ENCODE results near the gene TCF12. TPM values are rescaled to one million over a fixed set of nuclear protein-coding genes. Genes with fewer than 3 reads are reported as not detected.

The TCF12 gene
- total and polyA plus RNA-seq, 2 donors (not counting 3 experiments of a cell fraction or from before 2014, with no cell fraction given) = 72.1 to 133 TPM

DNA sequence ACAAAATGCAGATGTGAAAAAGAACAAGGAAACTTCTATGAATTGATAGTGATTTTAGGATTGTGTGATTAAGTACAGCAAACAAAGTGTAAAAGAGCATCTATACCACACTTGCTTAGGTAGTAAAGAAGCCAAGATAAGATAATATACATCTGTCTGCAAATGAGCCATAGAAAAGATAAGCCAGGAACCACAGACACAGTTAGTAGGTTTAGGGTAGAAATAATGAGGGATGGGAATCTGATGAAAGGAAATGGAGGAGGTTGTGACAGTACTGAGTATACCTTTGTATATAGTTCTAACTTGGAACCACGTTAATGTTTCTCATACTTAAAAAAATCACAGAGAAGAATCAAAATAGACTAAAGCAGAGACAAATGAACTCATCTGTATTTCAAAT, 54.0 kb downstream of the TCF12 start:
- Histone ChIP-seq H3K4me2 (ENCODE audit: insufficient read depth, low read length) (no peak overlapping the region), H4K20me1 (replicated peaks; ENCODE audit: control insufficient read depth, extremely low read depth, insufficient read depth, low read length) (peaks cover 17% of the 10 kb centered on the region), H3K4me3 (replicated peaks in 1 of 3; ENCODE audit: insufficient read depth in 1 of 3, low read depth in 1 of 3, low read length in 3 of 3) (no peak overlapping the region), H3K9me3 (replicated peaks; ENCODE audit: control insufficient read depth, insufficient read depth, low read length) (no peaks in the 10 kb centered on the region), H3K27me3 (ENCODE audit: control insufficient read depth in 2 of 2, insufficient read depth in 2 of 2, low read length in 2 of 2) (no peaks in the 10 kb centered on the region), H3K79me2 (ENCODE audit: control insufficient read depth, insufficient read depth, low read length) (peaks cover 90% of the 10 kb centered on the region), H3K9me1 (replicated peaks; ENCODE audit: control insufficient read depth, extremely low read depth, insufficient read depth, low read length) (no peaks in the 10 kb centered on the region), H2AFZ (ENCODE audit: low read depth, low read length) (no peak overlapping the region), H3K4me1 (ENCODE audit: control insufficient read depth, extremely low read depth, insufficient read depth, low read length) (no peaks in the 10 kb centered on the region), H3K27ac (ENCODE audit: insufficient read depth, low read depth, low read length) (no peak overlapping the region), H3K36me3 (ENCODE audit: control insufficient read depth in 2 of 2, extremely low read depth in 1 of 2, insufficient read depth in 2 of 2, low read length in 2 of 2) (no peaks in the 10 kb centered on the region), H3K9ac (replicated peaks; ENCODE audit: extremely low read depth, insufficient read depth, low read length) (no peak overlapping the region)
- intact Hi-C loops (cut with micrococcal nuclease) = no loop called here
- DNase-seq (ENCODE audit: low read depth, low spot score) = no peak
- BruUV-seq (replicated peaks) = no TSS peak
- no peak for FAIRE-seq
- ChIA-PET POLR2A (no interaction called here), CTCF (no interaction called here)
- TF ChIP-seq, protein P1, sequence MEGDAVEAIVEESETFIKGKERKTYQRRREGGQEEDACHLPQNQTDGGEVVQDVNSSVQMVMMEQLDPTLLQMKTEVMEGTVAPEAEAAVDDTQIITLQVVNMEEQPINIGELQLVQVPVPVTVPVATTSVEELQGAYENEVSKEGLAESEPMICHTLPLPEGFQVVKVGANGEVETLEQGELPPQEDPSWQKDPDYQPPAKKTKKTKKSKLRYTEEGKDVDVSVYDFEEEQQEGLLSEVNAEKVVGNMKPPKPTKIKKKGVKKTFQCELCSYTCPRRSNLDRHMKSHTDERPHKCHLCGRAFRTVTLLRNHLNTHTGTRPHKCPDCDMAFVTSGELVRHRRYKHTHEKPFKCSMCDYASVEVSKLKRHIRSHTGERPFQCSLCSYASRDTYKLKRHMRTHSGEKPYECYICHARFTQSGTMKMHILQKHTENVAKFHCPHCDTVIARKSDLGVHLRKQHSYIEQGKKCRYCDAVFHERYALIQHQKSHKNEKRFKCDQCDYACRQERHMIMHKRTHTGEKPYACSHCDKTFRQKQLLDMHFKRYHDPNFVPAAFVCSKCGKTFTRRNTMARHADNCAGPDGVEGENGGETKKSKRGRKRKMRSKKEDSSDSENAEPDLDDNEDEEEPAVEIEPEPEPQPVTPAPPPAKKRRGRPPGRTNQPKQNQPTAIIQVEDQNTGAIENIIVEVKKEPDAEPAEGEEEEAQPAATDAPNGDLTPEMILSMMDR (IDR thresholded peaks at IDR 0.05; ENCODE audit: extremely low read depth in 1 of 2, insufficient read depth in 1 of 2, low read depth in 1 of 2, low read length in 2 of 2) = no peak
- TF ChIP-seq GATA2 (IDR thresholded peaks at IDR 0.05; ENCODE audit: insufficient read depth, insufficient read length, low read depth, low read length) = no peak
- TF ChIP-seq POLR2AphosphoS5 (IDR thresholded peaks at IDR 0.05; ENCODE audit: insufficient read depth, low read depth, low read length) = no peak
- no peak for TF ChIP-seq FOS (IDR thresholded peaks at IDR 0.05; ENCODE audit: borderline replicate concordance, insufficient read depth, low read length)
- TF ChIP-seq EZH2 (IDR thresholded peaks at IDR 0.05; ENCODE audit: borderline replicate concordance, low read depth, low read length, severe bottlenecking) = no peak
- no peak for TF ChIP-seq POLR2A (IDR thresholded peaks at IDR 0.05; ENCODE audit: low read depth, low read length)
- TF ChIP-seq JUN (IDR thresholded peaks at IDR 0.05; ENCODE audit: borderline replicate concordance, insufficient read depth, insufficient read length, low read depth) = no peak
- TF ChIP-seq, protein P2, sequence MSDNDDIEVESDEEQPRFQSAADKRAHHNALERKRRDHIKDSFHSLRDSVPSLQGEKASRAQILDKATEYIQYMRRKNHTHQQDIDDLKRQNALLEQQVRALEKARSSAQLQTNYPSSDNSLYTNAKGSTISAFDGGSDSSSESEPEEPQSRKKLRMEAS (IDR thresholded peaks at IDR 0.05; ENCODE audit: insufficient read depth, insufficient read length) = no peak
- no peak for TF ChIP-seq MYC (IDR thresholded peaks at IDR 0.05; ENCODE audit: low read depth, low read length)
- dilution Hi-C loops (cut with MboI; ENCODE audit: extremely low pct_ligation_motif_present, low sequenced_read_pairs) = no loop called here
